ENCODE results near the gene CDCA4.

DNA sequence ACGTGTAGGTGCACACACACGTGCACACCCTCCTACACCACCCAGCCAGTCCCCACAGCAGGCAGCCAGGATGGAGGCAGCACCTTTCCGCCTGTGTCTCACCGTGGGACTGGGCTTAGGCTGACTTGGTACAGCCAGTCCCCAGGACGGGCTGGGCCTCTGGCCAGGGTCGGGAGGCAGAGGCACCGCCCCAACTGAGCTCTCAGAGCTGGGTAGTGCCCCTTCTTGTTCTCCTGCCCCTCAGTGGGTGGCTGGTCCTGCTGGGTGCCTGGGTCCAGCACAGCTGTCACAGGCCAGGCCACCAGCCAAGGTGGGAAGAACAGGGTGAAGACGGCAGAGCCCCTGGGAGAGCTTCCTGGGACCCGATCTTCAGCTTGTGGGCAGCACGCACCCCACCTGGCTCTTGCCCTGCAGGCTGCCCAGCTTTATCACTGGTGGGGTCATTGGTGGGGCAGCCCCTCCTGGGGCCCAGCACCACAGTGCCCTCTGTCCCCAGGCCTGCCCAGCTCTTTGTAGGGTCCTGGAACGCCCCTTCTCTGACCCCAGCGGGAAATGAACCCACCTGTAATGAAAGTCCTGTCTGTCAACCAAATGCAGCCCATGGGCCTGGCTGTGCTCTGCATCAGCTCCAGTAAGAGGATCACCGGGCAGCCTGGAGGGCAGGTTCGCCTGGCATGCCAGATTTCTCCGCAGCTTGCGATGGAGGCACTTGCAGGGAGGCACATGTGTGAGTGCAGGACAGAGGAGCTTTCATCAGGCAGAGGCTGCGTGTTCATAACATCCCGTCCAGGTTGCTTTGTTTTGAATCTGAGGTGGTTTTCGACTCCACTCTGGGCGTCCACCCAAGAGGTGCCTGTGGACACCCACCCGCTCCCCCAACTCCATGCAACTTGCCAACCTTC lies 14.7 kb downstream of the CDCA4 start:
- no peak for TF ChIP-seq CTCF (IDR thresholded peaks at IDR 0.05; ENCODE audit: poor library complexity, severe bottlenecking)
- no peak for TF ChIP-seq POLR2AphosphoS5 (IDR thresholded peaks at IDR 0.05)
- no peak for TF ChIP-seq MXI1 (conservative IDR thresholded peaks at IDR 0.05; ENCODE audit: poor library complexity, severe bottlenecking)
- TF ChIP-seq REST (IDR thresholded peaks at IDR 0.05; ENCODE audit: borderline replicate concordance): no peak
- no peak for TF ChIP-seq EZH2 (IDR thresholded peaks at IDR 0.05; ENCODE audit: borderline replicate concordance, insufficient read depth, low read length, poor library complexity, severe bottlenecking)

All from neural cell (in vitro differentiated cells).